Measurements from ENCODE around the gene MDK. TPM values are rescaled to one million over a fixed set of nuclear protein-coding genes. Genes with fewer than 3 reads are reported as not detected.
"Not testable (repeated sequence)": the region's sequence is repeated elsewhere in the genome, so short reads cannot be mapped to it uniquely, and the experiment has no call there.

MDK gene
- polyA plus RNA-seq, 1 donor from 2014 or later: 90.3 TPM

- Histone ChIP-seq H4K20me1 (ENCODE audit: insufficient read depth) (no peaks in the 10 kb centered on the region), H3K27ac (ENCODE audit: low read length) (no peak overlapping the region), H3K4me2 (ENCODE audit: low read length) (no peak overlapping the region), H3K27me3 (ENCODE audit: insufficient read depth, low read depth, low read length) (no peaks in the 10 kb centered on the region), H3K9me3 (ENCODE audit: low read length) (no peaks in the 10 kb centered on the region), H2AFZ (ENCODE audit: low read depth, low read length) (no peak overlapping the region), H3K9ac (ENCODE audit: low read length) (no peak overlapping the region), H3F3A (ENCODE audit: insufficient read depth, low read length, poor library complexity, severe bottlenecking) (no peaks in the 10 kb centered on the region), H3K4me3 (ENCODE audit: low read length) (no peak overlapping the region), H3K9me2 (ENCODE audit: insufficient read depth, low read length) (no peaks in the 10 kb centered on the region), H3K36me3 (ENCODE audit: insufficient read depth, low read length) (no peaks in the 10 kb centered on the region), H3K79me2 (replicated peaks; ENCODE audit: insufficient read depth, low read length) (peaks cover 14% of the 10 kb centered on the region)
- TF ChIP-seq EP300 (conservative IDR thresholded peaks at IDR 0.05; ENCODE audit: poor library complexity, severe bottlenecking): no peak
- TF ChIP-seq REST (IDR thresholded peaks at IDR 0.05; ENCODE audit: borderline replicate concordance): no peak
- no peak for TF ChIP-seq EZH2 (IDR thresholded peaks at IDR 0.05; ENCODE audit: borderline replicate concordance, insufficient read depth, low read length, poor library complexity, severe bottlenecking)
These were observed 2.5 kb upstream of the MDK start for GRCh38 chr11:46378811-46379481.

- H3K4me3 ChIP-seq (ENCODE audit: low read length); H3K27me3 ChIP-seq (ENCODE audit: insufficient read depth, low read depth, low read length); H3K9ac ChIP-seq (ENCODE audit: low read length); H3K4me2 ChIP-seq (ENCODE audit: low read length); H3K27ac ChIP-seq (ENCODE audit: low read length); H3K9me3 ChIP-seq (ENCODE audit: low read length); H3K9me2 ChIP-seq (ENCODE audit: insufficient read depth, low read length); H3K36me3 ChIP-seq (ENCODE audit: insufficient read depth, low read length); H2AFZ ChIP-seq (ENCODE audit: low read depth, low read length); H4K20me1 ChIP-seq (ENCODE audit: insufficient read depth); H3F3A ChIP-seq (ENCODE audit: insufficient read depth, low read length, poor library complexity, severe bottlenecking): not testable (repeated sequence)
- peaks cover 14% of the 10 kb centered on the region for H3K79me2 ChIP-seq (replicated peaks; ENCODE audit: insufficient read depth, low read length)
These were observed 1.8 kb upstream of the MDK start for GRCh38 chr11:46379482-46380293.

- peak overlapping the region; percentile 58 for H3K4me3 ChIP-seq (ENCODE audit: low read length)
- no peaks in the 10 kb centered on the region for H3K9me3 ChIP-seq (ENCODE audit: low read length)
- H3K9ac ChIP-seq (ENCODE audit: low read length): peak overlapping the region; percentile 54
- TF ChIP-seq REST (IDR thresholded peaks at IDR 0.05; ENCODE audit: borderline replicate concordance) (no peak), EP300 (conservative IDR thresholded peaks at IDR 0.05; ENCODE audit: poor library complexity, severe bottlenecking) (no peak), MXI1 (conservative IDR thresholded peaks at IDR 0.05; ENCODE audit: poor library complexity, severe bottlenecking) (no peak), TAF1 (IDR thresholded peaks at IDR 0.05; ENCODE audit: low read depth) (no peak), RAD21 (conservative IDR thresholded peaks at IDR 0.05) (no peak), CTCF (IDR thresholded peaks at IDR 0.05; ENCODE audit: poor library complexity, severe bottlenecking) (no peak), SMC3 (conservative IDR thresholded peaks at IDR 0.05; ENCODE audit: poor library complexity) (no peak)
- no peaks in the 10 kb centered on the region for H4K20me1 ChIP-seq (ENCODE audit: insufficient read depth)
- no peak overlapping the region for H3K27ac ChIP-seq (ENCODE audit: low read length)
- no peaks in the 10 kb centered on the region for H3K27me3 ChIP-seq (ENCODE audit: insufficient read depth, low read depth, low read length)
- peaks cover 14% of the 10 kb centered on the region for H3K79me2 ChIP-seq (replicated peaks; ENCODE audit: insufficient read depth, low read length)
- no peaks in the 10 kb centered on the region for H3F3A ChIP-seq (ENCODE audit: insufficient read depth, low read length, poor library complexity, severe bottlenecking)
- H2AFZ ChIP-seq (ENCODE audit: low read depth, low read length): no peak overlapping the region
- H3K4me2 ChIP-seq (ENCODE audit: low read length): no peak overlapping the region
- H3K9me2 ChIP-seq (ENCODE audit: insufficient read depth, low read length): no peaks in the 10 kb centered on the region
- no peaks in the 10 kb centered on the region for H3K36me3 ChIP-seq (ENCODE audit: insufficient read depth, low read length)
These were observed 975 bp upstream of the MDK start for GRCh38 chr11:46380340-46381047.
